Endodermal cell (in vitro differentiated cells): ENCODE measurements around the gene FCGR3B. TPM values are rescaled to one million over a fixed set of nuclear protein-coding genes. Genes with fewer than 3 reads are reported as not detected.
"Not testable (repeated sequence)": the region's sequence is repeated elsewhere in the genome, so short reads cannot be mapped to it uniquely, and the experiment has no call there.

ENCODE experiments used
- DNase-seq: peaks from one replicate; pipeline ENCODE4 v3.0.0-alpha.2; 2017
- H3K27ac ChIP-seq: 2 replicates; pipeline ENCODE4 v1.5.1; 2013; ENCODE audit warnings: mild to moderate bottlenecking, low read depth, low read length, moderate library complexity
- H3K27me3 ChIP-seq: 2 replicates; pipeline ENCODE4 v1.6.1; 2013; ENCODE audit warnings: mild to moderate bottlenecking, low read length, moderate library complexity; ENCODE audit not compliant: insufficient read depth, control insufficient read depth, poor library complexity, severe bottlenecking
- H3K36me3 ChIP-seq: 2 replicates; pipeline ENCODE4 v1.7.0; 2013; ENCODE audit warnings: mild to moderate bottlenecking, low read length, moderate library complexity; ENCODE audit not compliant: control insufficient read depth, insufficient read depth
- H3K4me1 ChIP-seq: one replicate; pipeline ENCODE4 v1.7.0; 2013; ENCODE audit warnings: low read length; ENCODE audit not compliant: control insufficient read depth, insufficient read depth
- H3K4me3 ChIP-seq: 2 replicates; pipeline ENCODE4 v1.5.1; 2013; ENCODE audit warnings: mild to moderate bottlenecking, low read length, moderate library complexity
- H3K9ac ChIP-seq: 2 replicates; pipeline ENCODE4 v1.6.1; 2013; ENCODE audit warnings: mild to moderate bottlenecking, low read length, moderate library complexity; ENCODE audit not compliant: poor library complexity, severe bottlenecking; ENCODE audit errors: extremely low read depth
- H3K9me3 ChIP-seq: 2 replicates; pipeline ENCODE4 v1.6.1; 2013; ENCODE audit warnings: mild to moderate bottlenecking, low read length, moderate library complexity; ENCODE audit not compliant: control insufficient read depth
- H3K27ac Mint-ChIP-seq: 2 replicates; pipeline ENCODE4 v1.8.0; 2020; ENCODE audit warnings: mixed read lengths
- H3K27me3 Mint-ChIP-seq: 2 replicates; pipeline ENCODE4 v1.8.0; 2021; ENCODE audit warnings: mild to moderate bottlenecking, mixed read lengths; ENCODE audit not compliant: insufficient read depth
- H3K36me3 Mint-ChIP-seq: 2 replicates; pipeline ENCODE4 v1.8.0; 2020; ENCODE audit warnings: low read depth, mixed read lengths
- H3K4me1 Mint-ChIP-seq: 2 replicates; pipeline ENCODE4 v1.8.0; 2020; ENCODE audit warnings: mixed read lengths
- H3K4me3 Mint-ChIP-seq: 2 replicates; pipeline ENCODE4 v1.8.0; 2020; ENCODE audit warnings: mild to moderate bottlenecking, moderate library complexity, mixed read lengths
- H3K9me3 Mint-ChIP-seq: 2 replicates; pipeline ENCODE4 v1.8.0; 2020; ENCODE audit warnings: mild to moderate bottlenecking, mixed read lengths
- WGBS, 2 experiments: methylation state at CpG; one replicate each; pipeline versions ENCODE4 v1.1.5 to v1.1.7; 2013; ENCODE audit warnings: missing lambda C conversion rate in 2 of 2, mixed read lengths in 1 of 2; ENCODE audit not compliant: insufficient coverage in 1 of 2, insufficient read length in 1 of 2; 5-methylcytosine and 5-hydroxymethylcytosine counted together
- total RNA-seq, 2 donors: library from RNA; stranded (reverse); fragmentation: NEBNext Ultra II Directional in 1 of 2; extraction: Animal tissue kit (Norgen Biotek cat#: 25700) in 1 of 2; gene quantifications; 2 replicates in 1 of 2; 3 replicates in 1 of 2; pipeline ENCODE4 v1.2.1, GENCODE V29; 2021

FCGR3B gene
- total RNA-seq, 2 donors from 2014 or later = not detected

- not testable (repeated sequence) for H3K27me3 Mint-ChIP-seq, H3K27me3 ChIP-seq, H3K4me1 Mint-ChIP-seq, H3K9me3 Mint-ChIP-seq, H3K4me3 Mint-ChIP-seq, H3K9ac ChIP-seq, H3K4me3 ChIP-seq, H3K4me1 ChIP-seq, H3K27ac ChIP-seq, H3K36me3 ChIP-seq, H3K36me3 Mint-ChIP-seq, H3K27ac Mint-ChIP-seq, H3K9me3 ChIP-seq
- peak; percentile 39 for DNase-seq
- 80 to 100% methylated on average over 1 of the region's 6 CpGs for WGBS, 2 experiments
Observed at GRCh38 chr1:161589920-161590319, 41.1 kb downstream of the FCGR3B start.

GRCh38 chr1:161589365-161589764, 41.6 kb downstream of the FCGR3B start:
- not testable (repeated sequence) for H3K9me3 Mint-ChIP-seq, H3K27me3 ChIP-seq, H3K27ac ChIP-seq, H3K4me1 Mint-ChIP-seq, H3K4me3 Mint-ChIP-seq, H3K9ac ChIP-seq, H3K9me3 ChIP-seq, H3K4me1 ChIP-seq, H3K27me3 Mint-ChIP-seq, H3K36me3 ChIP-seq, H3K4me3 ChIP-seq, H3K36me3 Mint-ChIP-seq, H3K27ac Mint-ChIP-seq
- WGBS, 2 experiments = 70% methylated on average over 5 of the region's 8 CpGs; no CpG with 5 or more reads in 1 of the 2 experiments
- peak; percentile 50 for DNase-seq

GRCh38 chr1:161588596-161588995, 42.4 kb downstream of the FCGR3B start:
- H3K4me3 ChIP-seq, H3K9me3 Mint-ChIP-seq, DNase-seq, H3K9ac ChIP-seq, H3K27me3 Mint-ChIP-seq, H3K27ac Mint-ChIP-seq, H3K4me1 Mint-ChIP-seq, H3K27ac ChIP-seq, H3K36me3 ChIP-seq, H3K4me3 Mint-ChIP-seq, H3K9me3 ChIP-seq, H3K36me3 Mint-ChIP-seq, H3K27me3 ChIP-seq, H3K4me1 ChIP-seq: not testable (repeated sequence)
- WGBS, 2 experiments = no CpG with 5 or more reads among the region's 6 CpGs

GRCh38 chr1:161582882-161583281, 48.1 kb downstream of the FCGR3B start:
- H3K27ac ChIP-seq, H3K9me3 Mint-ChIP-seq, H3K4me3 Mint-ChIP-seq, H3K4me1 ChIP-seq, H3K36me3 Mint-ChIP-seq, H3K27ac Mint-ChIP-seq, H3K9me3 ChIP-seq, DNase-seq, H3K27me3 Mint-ChIP-seq, H3K4me1 Mint-ChIP-seq, H3K4me3 ChIP-seq, H3K27me3 ChIP-seq, H3K9ac ChIP-seq, H3K36me3 ChIP-seq: not testable (repeated sequence)
- no CpG with 5 or more reads among the region's 4 CpGs for WGBS, 2 experiments

GRCh38 chr1:161580879-161581537, 50.0 kb downstream of the FCGR3B start:
- H3K4me1 Mint-ChIP-seq, H3K27me3 Mint-ChIP-seq, H3K27ac ChIP-seq, H3K9ac ChIP-seq, H3K9me3 ChIP-seq, H3K36me3 ChIP-seq, H3K27me3 ChIP-seq, DNase-seq, H3K4me1 ChIP-seq, H3K9me3 Mint-ChIP-seq, H3K4me3 ChIP-seq, H3K27ac Mint-ChIP-seq, H3K4me3 Mint-ChIP-seq, H3K36me3 Mint-ChIP-seq: not testable (repeated sequence)
- no CpG with 5 or more reads among the region's 4 CpGs for WGBS, 2 experiments

- WGBS, 2 experiments = no CpG with 5 or more reads among the region's 8 CpGs
- H3K4me1 ChIP-seq, H3K27ac Mint-ChIP-seq, H3K9ac ChIP-seq, H3K27ac ChIP-seq, H3K4me3 Mint-ChIP-seq, H3K27me3 Mint-ChIP-seq, H3K4me1 Mint-ChIP-seq, H3K4me3 ChIP-seq, H3K36me3 ChIP-seq, H3K9me3 ChIP-seq, H3K36me3 Mint-ChIP-seq, H3K9me3 Mint-ChIP-seq, DNase-seq, H3K27me3 ChIP-seq: not testable (repeated sequence)
Observed at GRCh38 chr1:161579856-161580507, 51.0 kb downstream of the FCGR3B start.

- not testable (repeated sequence) for H3K27ac Mint-ChIP-seq, H3K9me3 ChIP-seq, DNase-seq, H3K9me3 Mint-ChIP-seq, H3K4me1 ChIP-seq, H3K9ac ChIP-seq, H3K4me1 Mint-ChIP-seq, H3K27me3 Mint-ChIP-seq, H3K4me3 Mint-ChIP-seq, H3K36me3 ChIP-seq, H3K27ac ChIP-seq, H3K36me3 Mint-ChIP-seq, H3K4me3 ChIP-seq, H3K27me3 ChIP-seq
Observed at GRCh38 chr1:161576676-161577075, 54.3 kb downstream of the FCGR3B start.
